ENCODE measurements around the gene CYBC1. TPM values are rescaled to one million over a fixed set of nuclear protein-coding genes. Genes with fewer than 3 reads are reported as not detected.

CYBC1 gene
- total and polyA plus RNA-seq, 9 of the 15 experiments (the other 6 are each of a cell fraction or from before 2014, with no cell fraction given), result 1.3 to 71.8 (median 49.9) TPM

DNA sequence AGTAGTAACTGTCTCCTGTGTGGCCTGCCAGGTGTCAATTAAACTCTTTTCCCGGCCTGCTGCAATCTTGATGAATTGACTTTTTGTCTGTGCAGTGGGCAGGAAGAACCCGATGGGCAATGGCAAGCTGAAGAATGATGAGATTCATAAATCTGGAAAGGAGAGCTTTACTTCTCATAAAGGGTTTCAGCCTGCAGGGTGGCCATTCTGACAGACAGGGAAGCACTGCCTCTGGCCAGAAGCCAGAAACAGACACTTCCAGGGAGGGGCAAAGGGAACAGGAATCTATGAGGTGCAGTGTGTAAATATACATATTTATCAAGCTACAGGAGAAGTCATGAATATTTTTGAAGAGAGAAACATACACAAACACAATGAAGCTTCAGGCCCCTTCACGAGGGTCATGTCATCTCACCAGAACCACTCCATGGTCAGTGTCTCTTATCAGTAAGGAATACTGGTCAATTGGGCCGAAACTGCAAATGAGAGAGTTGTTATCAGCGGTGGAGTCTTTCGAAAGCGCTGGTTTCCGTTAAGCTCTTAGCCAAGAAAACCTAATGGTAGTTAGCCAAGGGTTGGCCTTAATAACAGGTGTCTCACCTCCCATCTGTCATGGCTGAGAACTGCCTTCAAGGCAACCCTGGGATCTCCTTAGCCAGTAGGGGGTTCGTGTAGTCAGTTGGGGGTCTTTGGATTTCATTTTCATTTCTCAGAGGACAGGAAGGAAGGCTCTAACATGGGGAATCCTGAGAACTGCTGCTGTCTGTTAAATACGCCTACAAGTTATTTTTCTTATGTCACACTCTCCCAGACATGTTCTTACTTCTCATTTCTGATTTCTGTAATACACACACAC, 6.7 kb upstream of the CYBC1 start (continued):
- TF ChIP-seq, protein P1, sequence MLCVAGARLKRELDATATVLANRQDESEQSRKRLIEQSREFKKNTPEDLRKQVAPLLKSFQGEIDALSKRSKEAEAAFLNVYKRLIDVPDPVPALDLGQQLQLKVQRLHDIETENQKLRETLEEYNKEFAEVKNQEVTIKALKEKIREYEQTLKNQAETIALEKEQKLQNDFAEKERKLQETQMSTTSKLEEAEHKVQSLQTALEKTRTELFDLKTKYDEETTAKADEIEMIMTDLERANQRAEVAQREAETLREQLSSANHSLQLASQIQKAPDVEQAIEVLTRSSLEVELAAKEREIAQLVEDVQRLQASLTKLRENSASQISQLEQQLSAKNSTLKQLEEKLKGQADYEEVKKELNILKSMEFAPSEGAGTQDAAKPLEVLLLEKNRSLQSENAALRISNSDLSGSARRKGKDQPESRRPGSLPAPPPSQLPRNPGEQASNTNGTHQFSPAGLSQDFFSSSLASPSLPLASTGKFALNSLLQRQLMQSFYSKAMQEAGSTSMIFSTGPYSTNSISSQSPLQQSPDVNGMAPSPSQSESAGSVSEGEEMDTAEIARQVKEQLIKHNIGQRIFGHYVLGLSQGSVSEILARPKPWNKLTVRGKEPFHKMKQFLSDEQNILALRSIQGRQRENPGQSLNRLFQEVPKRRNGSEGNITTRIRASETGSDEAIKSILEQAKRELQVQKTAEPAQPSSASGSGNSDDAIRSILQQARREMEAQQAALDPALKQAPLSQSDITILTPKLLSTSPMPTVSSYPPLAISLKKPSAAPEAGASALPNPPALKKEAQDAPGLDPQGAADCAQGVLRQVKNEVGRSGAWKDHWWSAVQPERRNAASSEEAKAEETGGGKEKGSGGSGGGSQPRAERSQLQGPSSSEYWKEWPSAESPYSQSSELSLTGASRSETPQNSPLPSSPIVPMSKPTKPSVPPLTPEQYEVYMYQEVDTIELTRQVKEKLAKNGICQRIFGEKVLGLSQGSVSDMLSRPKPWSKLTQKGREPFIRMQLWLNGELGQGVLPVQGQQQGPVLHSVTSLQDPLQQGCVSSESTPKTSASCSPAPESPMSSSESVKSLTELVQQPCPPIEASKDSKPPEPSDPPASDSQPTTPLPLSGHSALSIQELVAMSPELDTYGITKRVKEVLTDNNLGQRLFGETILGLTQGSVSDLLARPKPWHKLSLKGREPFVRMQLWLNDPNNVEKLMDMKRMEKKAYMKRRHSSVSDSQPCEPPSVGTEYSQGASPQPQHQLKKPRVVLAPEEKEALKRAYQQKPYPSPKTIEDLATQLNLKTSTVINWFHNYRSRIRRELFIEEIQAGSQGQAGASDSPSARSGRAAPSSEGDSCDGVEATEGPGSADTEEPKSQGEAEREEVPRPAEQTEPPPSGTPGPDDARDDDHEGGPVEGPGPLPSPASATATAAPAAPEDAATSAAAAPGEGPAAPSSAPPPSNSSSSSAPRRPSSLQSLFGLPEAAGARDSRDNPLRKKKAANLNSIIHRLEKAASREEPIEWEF (CRISPR knock-in tag; IDR thresholded peaks at IDR 0.05), result no peak; the same call in 1 of the 2 replicates
- no peak for TF ChIP-seq TSC22D4 (tag; IDR thresholded peaks at IDR 0.05)
- no peak for TF ChIP-seq HMG20A (CRISPR knock-in tag; conservative IDR thresholded peaks at IDR 0.05)
- TF ChIP-seq ZKSCAN3 (CRISPR knock-in tag; IDR thresholded peaks at IDR 0.05), result no peak
- TF ChIP-seq SRF (CRISPR knock-in tag; IDR thresholded peaks at IDR 0.05), result 0 out of 4 replicates have a peak, but pooled peaks of 1 of the 2 experiments have one; percentile 14
- TF ChIP-seq, protein P2, sequence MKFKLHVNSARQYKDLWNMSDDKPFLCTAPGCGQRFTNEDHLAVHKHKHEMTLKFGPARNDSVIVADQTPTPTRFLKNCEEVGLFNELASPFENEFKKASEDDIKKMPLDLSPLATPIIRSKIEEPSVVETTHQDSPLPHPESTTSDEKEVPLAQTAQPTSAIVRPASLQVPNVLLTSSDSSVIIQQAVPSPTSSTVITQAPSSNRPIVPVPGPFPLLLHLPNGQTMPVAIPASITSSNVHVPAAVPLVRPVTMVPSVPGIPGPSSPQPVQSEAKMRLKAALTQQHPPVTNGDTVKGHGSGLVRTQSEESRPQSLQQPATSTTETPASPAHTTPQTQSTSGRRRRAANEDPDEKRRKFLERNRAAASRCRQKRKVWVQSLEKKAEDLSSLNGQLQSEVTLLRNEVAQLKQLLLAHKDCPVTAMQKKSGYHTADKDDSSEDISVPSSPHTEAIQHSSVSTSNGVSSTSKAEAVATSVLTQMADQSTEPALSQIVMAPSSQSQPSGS (CRISPR knock-in tag; IDR thresholded peaks at IDR 0.05), result no peak
- TF ChIP-seq RBM22 (IDR thresholded peaks at IDR 0.05; ENCODE audit: low read depth, low read length, poor library complexity, severe bottlenecking), result no peak
- TF ChIP-seq NFYB (IDR thresholded peaks at IDR 0.05; ENCODE audit: extremely low read depth, insufficient read length), result no peak
- TF ChIP-seq, protein P3, sequence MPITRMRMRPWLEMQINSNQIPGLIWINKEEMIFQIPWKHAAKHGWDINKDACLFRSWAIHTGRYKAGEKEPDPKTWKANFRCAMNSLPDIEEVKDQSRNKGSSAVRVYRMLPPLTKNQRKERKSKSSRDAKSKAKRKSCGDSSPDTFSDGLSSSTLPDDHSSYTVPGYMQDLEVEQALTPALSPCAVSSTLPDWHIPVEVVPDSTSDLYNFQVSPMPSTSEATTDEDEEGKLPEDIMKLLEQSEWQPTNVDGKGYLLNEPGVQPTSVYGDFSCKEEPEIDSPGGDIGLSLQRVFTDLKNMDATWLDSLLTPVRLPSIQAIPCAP (CRISPR knock-in tag; IDR thresholded peaks at IDR 0.05; ENCODE audit: borderline replicate concordance), result no peak
- no peak for TF ChIP-seq ZNF695 (CRISPR knock-in tag; IDR thresholded peaks at IDR 0.05)
- no peak for TF ChIP-seq ZNF445 (CRISPR knock-in tag; IDR thresholded peaks at IDR 0.05; ENCODE audit: low read depth)
- no peak for TF ChIP-seq ELF2 (CRISPR knock-in tag; IDR thresholded peaks at IDR 0.05)
- TF ChIP-seq RNF2 (IDR thresholded peaks at IDR 0.05), result 0 out of 2 replicates have a peak, but pooled peaks have one; percentile 7
- TF ChIP-seq ZNF551 (CRISPR knock-in tag; IDR thresholded peaks at IDR 0.05), result no peak
- TF ChIP-seq ZNF57 (CRISPR knock-in tag; IDR thresholded peaks at IDR 0.05), result no peak
- TF ChIP-seq, protein P4, sequence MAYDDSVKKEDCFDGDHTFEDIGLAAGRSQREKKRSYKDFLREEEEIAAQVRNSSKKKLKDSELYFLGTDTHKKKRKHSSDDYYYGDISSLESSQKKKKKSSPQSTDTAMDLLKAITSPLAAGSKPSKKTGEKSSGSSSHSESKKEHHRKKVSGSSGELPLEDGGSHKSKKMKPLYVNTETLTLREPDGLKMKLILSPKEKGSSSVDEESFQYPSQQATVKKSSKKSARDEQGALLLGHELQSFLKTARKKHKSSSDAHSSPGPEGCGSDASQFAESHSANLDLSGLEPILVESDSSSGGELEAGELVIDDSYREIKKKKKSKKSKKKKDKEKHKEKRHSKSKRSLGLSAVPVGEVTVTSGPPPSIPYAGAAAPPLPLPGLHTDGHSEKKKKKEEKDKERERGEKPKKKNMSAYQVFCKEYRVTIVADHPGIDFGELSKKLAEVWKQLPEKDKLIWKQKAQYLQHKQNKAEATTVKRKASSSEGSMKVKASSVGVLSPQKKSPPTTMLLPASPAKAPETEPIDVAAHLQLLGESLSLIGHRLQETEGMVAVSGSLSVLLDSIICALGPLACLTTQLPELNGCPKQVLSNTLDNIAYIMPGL (CRISPR knock-in tag; IDR thresholded peaks at IDR 0.05), result no peak

Data from K562 (cell line).